ENCODE results near the gene EYS.

Gene EYS

GRCh38 chr6:64848467-64848866 is 858.6 kb downstream of the EYS start:
- TF ChIP-seq SUZ12 (IDR thresholded peaks at IDR 0.05; ENCODE audit: extremely low read depth, insufficient read depth, insufficient read length) (no peak), ZNF274 (IDR thresholded peaks at IDR 0.05; ENCODE audit: low read depth, low read length) (no peak), YY1 (IDR thresholded peaks at IDR 0.05; ENCODE audit: insufficient read depth, insufficient read length) (no peak)
- H3K9me3 ChIP-seq (ENCODE audit: insufficient read depth, low read length) = no peaks in the 10 kb centered on the region
- H3K27me3 ChIP-seq (ENCODE audit: insufficient read depth, insufficient read length) = no peaks in the 10 kb centered on the region
- H3K9ac ChIP-seq (ENCODE audit: insufficient read length, low read depth) = no peak overlapping the region
- H3K4me3 ChIP-seq (ENCODE audit: insufficient read length, low read depth) = no peak overlapping the region
- H3K4me1 ChIP-seq (ENCODE audit: insufficient read depth, insufficient read length) = no peaks in the 10 kb centered on the region
- no peak for DNase-seq (ENCODE audit: low read depth, low spot score)
- H3K36me3 ChIP-seq (ENCODE audit: insufficient read depth, insufficient read length, low read length) = no peaks in the 10 kb centered on the region

- H3K4me3 ChIP-seq (ENCODE audit: insufficient read length, low read depth) = no peak overlapping the region
- no peaks in the 10 kb centered on the region for H3K4me1 ChIP-seq (ENCODE audit: insufficient read depth, insufficient read length)
- no peak for TF ChIP-seq YY1 (IDR thresholded peaks at IDR 0.05; ENCODE audit: insufficient read depth, insufficient read length)
- TF ChIP-seq SUZ12 (IDR thresholded peaks at IDR 0.05; ENCODE audit: extremely low read depth, insufficient read depth, insufficient read length) = no peak
- TF ChIP-seq ZNF274 (IDR thresholded peaks at IDR 0.05; ENCODE audit: low read depth, low read length) = no peak
- H3K27me3 ChIP-seq (ENCODE audit: insufficient read depth, insufficient read length) = no peaks in the 10 kb centered on the region
- H3K9me3 ChIP-seq (ENCODE audit: insufficient read depth, low read length) = no peaks in the 10 kb centered on the region
- H3K36me3 ChIP-seq (ENCODE audit: insufficient read depth, insufficient read length, low read length) = no peaks in the 10 kb centered on the region
- no peak overlapping the region for H3K9ac ChIP-seq (ENCODE audit: insufficient read length, low read depth)
- no peak for DNase-seq (ENCODE audit: low read depth, low spot score)
Observed at GRCh38 chr6:64847396-64847795, 859.6 kb downstream of the EYS start.

- Histone ChIP-seq H3K9me3 (ENCODE audit: insufficient read depth, low read length) (no peaks in the 10 kb centered on the region), H3K36me3 (ENCODE audit: insufficient read depth, insufficient read length, low read length) (no peaks in the 10 kb centered on the region), H3K4me1 (ENCODE audit: insufficient read depth, insufficient read length) (no peaks in the 10 kb centered on the region), H3K27me3 (ENCODE audit: insufficient read depth, insufficient read length) (no peaks in the 10 kb centered on the region), H3K9ac (ENCODE audit: insufficient read length, low read depth) (no peak overlapping the region), H3K4me3 (ENCODE audit: insufficient read length, low read depth) (no peak overlapping the region)
- no peak for DNase-seq (ENCODE audit: low read depth, low spot score)
- TF ChIP-seq SUZ12 (IDR thresholded peaks at IDR 0.05; ENCODE audit: extremely low read depth, insufficient read depth, insufficient read length) (no peak), ZNF274 (IDR thresholded peaks at IDR 0.05; ENCODE audit: low read depth, low read length) (no peak), YY1 (IDR thresholded peaks at IDR 0.05; ENCODE audit: insufficient read depth, insufficient read length) (no peak)
Observed at GRCh38 chr6:64838726-64839125, 868.3 kb downstream of the EYS start.

GRCh38 chr6:64831680-64832079 is 875.3 kb downstream of the EYS start:
- Histone ChIP-seq H3K36me3 (ENCODE audit: insufficient read depth, insufficient read length, low read length) (no peaks in the 10 kb centered on the region), H3K4me3 (ENCODE audit: insufficient read length, low read depth) (no peak overlapping the region), H3K9ac (ENCODE audit: insufficient read length, low read depth) (no peak overlapping the region), H3K4me1 (ENCODE audit: insufficient read depth, insufficient read length) (no peaks in the 10 kb centered on the region), H3K9me3 (ENCODE audit: insufficient read depth, low read length) (no peaks in the 10 kb centered on the region), H3K27me3 (ENCODE audit: insufficient read depth, insufficient read length) (no peaks in the 10 kb centered on the region)
- TF ChIP-seq YY1 (IDR thresholded peaks at IDR 0.05; ENCODE audit: insufficient read depth, insufficient read length) (no peak), ZNF274 (IDR thresholded peaks at IDR 0.05; ENCODE audit: low read depth, low read length) (no peak), SUZ12 (IDR thresholded peaks at IDR 0.05; ENCODE audit: extremely low read depth, insufficient read depth, insufficient read length) (no peak)
- DNase-seq (ENCODE audit: low read depth, low spot score) = no peak

GRCh38 chr6:64817525-64817924 is 889.5 kb downstream of the EYS start:
- no peak overlapping the region for H3K9ac ChIP-seq (ENCODE audit: insufficient read length, low read depth)
- H3K27me3 ChIP-seq (ENCODE audit: insufficient read depth, insufficient read length) = no peaks in the 10 kb centered on the region
- no peaks in the 10 kb centered on the region for H3K9me3 ChIP-seq (ENCODE audit: insufficient read depth, low read length)
- no peak overlapping the region for H3K4me3 ChIP-seq (ENCODE audit: insufficient read length, low read depth)
- TF ChIP-seq ZNF274 (IDR thresholded peaks at IDR 0.05; ENCODE audit: low read depth, low read length) = no peak
- no peaks in the 10 kb centered on the region for H3K4me1 ChIP-seq (ENCODE audit: insufficient read depth, insufficient read length)
- DNase-seq (ENCODE audit: low read depth, low spot score) = no peak
- no peaks in the 10 kb centered on the region for H3K36me3 ChIP-seq (ENCODE audit: insufficient read depth, insufficient read length, low read length)

GRCh38 chr6:64815718-64816117 is 891.3 kb downstream of the EYS start:
- no peaks in the 10 kb centered on the region for H3K4me1 ChIP-seq (ENCODE audit: insufficient read depth, insufficient read length)
- H3K4me3 ChIP-seq (ENCODE audit: insufficient read length, low read depth) = no peak overlapping the region
- no peak for TF ChIP-seq ZNF274 (IDR thresholded peaks at IDR 0.05; ENCODE audit: low read depth, low read length)
- TF ChIP-seq SUZ12 (IDR thresholded peaks at IDR 0.05; ENCODE audit: extremely low read depth, insufficient read depth, insufficient read length) = no peak
- TF ChIP-seq YY1 (IDR thresholded peaks at IDR 0.05; ENCODE audit: insufficient read depth, insufficient read length) = no peak
- no peak overlapping the region for H3K9ac ChIP-seq (ENCODE audit: insufficient read length, low read depth)
- no peaks in the 10 kb centered on the region for H3K27me3 ChIP-seq (ENCODE audit: insufficient read depth, insufficient read length)
- H3K9me3 ChIP-seq (ENCODE audit: insufficient read depth, low read length) = no peaks in the 10 kb centered on the region
- no peak for DNase-seq (ENCODE audit: low read depth, low spot score)
- no peaks in the 10 kb centered on the region for H3K36me3 ChIP-seq (ENCODE audit: insufficient read depth, insufficient read length, low read length)

- Histone ChIP-seq H3K9me3 (ENCODE audit: insufficient read depth, low read length) (no peaks in the 10 kb centered on the region), H3K9ac (ENCODE audit: insufficient read length, low read depth) (no peak overlapping the region), H3K36me3 (ENCODE audit: insufficient read depth, insufficient read length, low read length) (no peaks in the 10 kb centered on the region), H3K4me1 (ENCODE audit: insufficient read depth, insufficient read length) (no peaks in the 10 kb centered on the region), H3K4me3 (ENCODE audit: insufficient read length, low read depth) (no peak overlapping the region), H3K27me3 (ENCODE audit: insufficient read depth, insufficient read length) (no peaks in the 10 kb centered on the region)
- DNase-seq (ENCODE audit: low read depth, low spot score) = no peak
- TF ChIP-seq YY1 (IDR thresholded peaks at IDR 0.05; ENCODE audit: insufficient read depth, insufficient read length) (no peak), ZNF274 (IDR thresholded peaks at IDR 0.05; ENCODE audit: low read depth, low read length) (no peak), SUZ12 (IDR thresholded peaks at IDR 0.05; ENCODE audit: extremely low read depth, insufficient read depth, insufficient read length) (no peak)
Observed at GRCh38 chr6:64812138-64812537, 894.9 kb downstream of the EYS start.

GRCh38 chr6:64811119-64811518 is 895.9 kb downstream of the EYS start:
- no peak for DNase-seq (ENCODE audit: low read depth, low spot score)
- Histone ChIP-seq H3K36me3 (ENCODE audit: insufficient read depth, insufficient read length, low read length) (no peaks in the 10 kb centered on the region), H3K4me1 (ENCODE audit: insufficient read depth, insufficient read length) (no peaks in the 10 kb centered on the region), H3K27me3 (ENCODE audit: insufficient read depth, insufficient read length) (no peaks in the 10 kb centered on the region), H3K4me3 (ENCODE audit: insufficient read length, low read depth) (no peak overlapping the region), H3K9me3 (ENCODE audit: insufficient read depth, low read length) (no peaks in the 10 kb centered on the region), H3K9ac (ENCODE audit: insufficient read length, low read depth) (no peak overlapping the region)
- no peak for TF ChIP-seq YY1 (IDR thresholded peaks at IDR 0.05; ENCODE audit: insufficient read depth, insufficient read length)
- TF ChIP-seq ZNF274 (IDR thresholded peaks at IDR 0.05; ENCODE audit: low read depth, low read length) = no peak
- TF ChIP-seq SUZ12 (IDR thresholded peaks at IDR 0.05; ENCODE audit: extremely low read depth, insufficient read depth, insufficient read length) = no peak
